ENCODE results near the gene PDE4B.

The PDE4B gene

GRCh38 chr1:66325594-66326380 is 533.1 kb downstream of the PDE4B start:
- DNase-seq, result no peak

GRCh38 chr1:66326867-66327266 is 534.2 kb downstream of the PDE4B start:
- DNase-seq, result no peak

- DNase-seq, result no peak
Observed at GRCh38 chr1:66327588-66327987, 534.9 kb downstream of the PDE4B start.

- DNase-seq, result no peak
Observed at GRCh38 chr1:66328896-66329295, 536.2 kb downstream of the PDE4B start.

- no peak for DNase-seq
Observed at GRCh38 chr1:66330722-66331141, 538.0 kb downstream of the PDE4B start.

GRCh38 chr1:66331658-66332547 is 539.2 kb downstream of the PDE4B start:
- DNase-seq, result no peak

GRCh38 chr1:66332548-66332901 is 539.8 kb downstream of the PDE4B start:
- DNase-seq, result no peak

- no peak for DNase-seq
Observed at GRCh38 chr1:66333466-66334199, 540.9 kb downstream of the PDE4B start.

GRCh38 chr1:66334318-66334717 is 541.6 kb downstream of the PDE4B start:
- DNase-seq, result no peak

GRCh38 chr1:66335125-66335524 is 542.4 kb downstream of the PDE4B start:
- no peak for DNase-seq

GRCh38 chr1:66335859-66336640 is 543.4 kb downstream of the PDE4B start:
- no peak for DNase-seq

GRCh38 chr1:66336641-66336990 is 543.9 kb downstream of the PDE4B start:
- DNase-seq, result no peak

- no peak for DNase-seq
Observed at GRCh38 chr1:66337249-66337648, 544.6 kb downstream of the PDE4B start.

- no peak for DNase-seq
Observed at GRCh38 chr1:66339944-66340343, 547.2 kb downstream of the PDE4B start.

- no peak for DNase-seq
Observed at GRCh38 chr1:66341446-66342089, 548.9 kb downstream of the PDE4B start.

- DNase-seq, result no peak
Observed at GRCh38 chr1:66342707-66343106, 550.0 kb downstream of the PDE4B start.

GRCh38 chr1:66343569-66344325 is 551.1 kb downstream of the PDE4B start:
- DNase-seq, result no peak

- no peak for DNase-seq
Observed at GRCh38 chr1:66346057-66346795, 553.5 kb downstream of the PDE4B start.

GRCh38 chr1:66346873-66347272 is 554.2 kb downstream of the PDE4B start:
- DNase-seq, result no peak

- no peak for DNase-seq
Observed at GRCh38 chr1:66348776-66349175, 556.1 kb downstream of the PDE4B start.

- no peak for DNase-seq
Observed at GRCh38 chr1:66349242-66349641, 556.5 kb downstream of the PDE4B start.
